H9 (cell line): ENCODE measurements around the gene IGSF5. TPM values are rescaled to one million over a fixed set of nuclear protein-coding genes. Genes with fewer than 3 reads are reported as not detected.

Experiments
- DNase-seq: peaks from one replicate; pipeline ENCODE4 v3.0.0-alpha.2; 2017
- H2AFZ ChIP-seq: one replicate; pipeline ENCODE4 v1.6.1; 2013; ENCODE audit warnings: mild to moderate bottlenecking, low read length, control low read depth, moderate library complexity
- H2AK5ac ChIP-seq: 2 replicates; pipeline ENCODE4 v1.6.1; 2013; ENCODE audit warnings: low read length, control low read depth, mixed read lengths; ENCODE audit not compliant: insufficient read length
- H2BK120ac ChIP-seq: one replicate; pipeline ENCODE4 v1.6.1; 2013; ENCODE audit warnings: low read depth, mild to moderate bottlenecking, low read length, control low read depth, inconsistent platforms; ENCODE audit not compliant: poor library complexity, severe bottlenecking
- H2BK12ac ChIP-seq: 2 replicates; pipeline ENCODE4 v1.6.1; 2013; ENCODE audit warnings: low read length, control low read depth, mixed read lengths, low read depth; ENCODE audit not compliant: insufficient read length
- H2BK15ac ChIP-seq: 2 replicates; pipeline ENCODE4 v1.6.1; 2013; ENCODE audit warnings: low read depth, low read length, control low read depth
- H2BK20ac ChIP-seq: one replicate; pipeline ENCODE4 v1.6.1; 2013; ENCODE audit warnings: low read depth, mild to moderate bottlenecking, low read length, control low read depth, inconsistent platforms; ENCODE audit not compliant: poor library complexity, severe bottlenecking
- H2BK5ac ChIP-seq: 2 replicates; pipeline ENCODE4 v1.6.1; 2013; ENCODE audit warnings: low read length, control low read depth, mixed read lengths; ENCODE audit not compliant: insufficient read length
- H3K14ac ChIP-seq: 2 replicates; pipeline ENCODE4 v1.6.1; 2013; ENCODE audit warnings: low read length, control low read depth; ENCODE audit not compliant: insufficient read depth
- H3K18ac ChIP-seq: 2 replicates; pipeline ENCODE4 v1.6.1; 2013; ENCODE audit warnings: low read depth, mild to moderate bottlenecking, mixed read lengths, low read length, control low read depth; ENCODE audit not compliant: insufficient read length
- H3K23ac ChIP-seq: 2 replicates; pipeline ENCODE4 v1.6.1; 2013; ENCODE audit warnings: low read length, control low read depth, mixed read lengths, low read depth; ENCODE audit not compliant: insufficient read length
- H3K23me2 ChIP-seq: 2 replicates; pipeline ENCODE4 v1.6.1; 2013; ENCODE audit warnings: low read depth, mild to moderate bottlenecking, mixed read lengths, low read length, control low read depth; ENCODE audit not compliant: insufficient read length, poor library complexity, severe bottlenecking
- H3K27ac ChIP-seq: 2 replicates; pipeline ENCODE4 v1.5.1; 2013; ENCODE audit warnings: low read length, control low read depth, mixed read lengths, low read depth; ENCODE audit not compliant: insufficient read length
- H3K27me3 ChIP-seq: 2 replicates; pipeline ENCODE4 v1.6.1; 2013; ENCODE audit warnings: low read length, control low read depth, inconsistent platforms; ENCODE audit not compliant: insufficient read depth
- H3K4ac ChIP-seq: 2 replicates; pipeline ENCODE4 v1.6.1; 2013; ENCODE audit warnings: low read depth, mild to moderate bottlenecking, control low read depth, inconsistent platforms, low read length, moderate library complexity
- H3K4me1 ChIP-seq: 2 replicates; pipeline ENCODE4 v1.6.1; 2013; ENCODE audit warnings: low read length, control low read depth, inconsistent platforms; ENCODE audit not compliant: insufficient read depth
- H3K4me2 ChIP-seq: 2 replicates; pipeline ENCODE4 v1.6.1; 2013; ENCODE audit warnings: low read length, control low read depth, mixed read lengths; ENCODE audit not compliant: insufficient read length, insufficient read depth
- H3K56ac ChIP-seq: 2 replicates; pipeline ENCODE4 v1.6.1; 2013; ENCODE audit warnings: low read depth, mild to moderate bottlenecking, mixed read lengths, low read length, control low read depth; ENCODE audit not compliant: insufficient read length
- H3K79me1 ChIP-seq: 2 replicates; pipeline ENCODE4 v1.6.1; 2013; ENCODE audit warnings: low read depth, mild to moderate bottlenecking, moderate library complexity, low read length, control low read depth, inconsistent platforms; ENCODE audit not compliant: insufficient read depth, poor library complexity, severe bottlenecking
- H3K79me2 ChIP-seq: 2 replicates; pipeline ENCODE4 v1.6.1; 2013; ENCODE audit warnings: low read length, control low read depth, inconsistent platforms; ENCODE audit not compliant: insufficient read depth
- H3K9ac ChIP-seq: 2 replicates; pipeline ENCODE4 v1.6.1; 2013; ENCODE audit warnings: low read length, control low read depth, mixed read lengths; ENCODE audit not compliant: insufficient read length; ENCODE audit errors: extremely low read depth
- H3K9me3 ChIP-seq: one replicate; pipeline ENCODE4 v1.6.1; 2013; ENCODE audit warnings: low read depth, low read length, inconsistent platforms; ENCODE audit not compliant: control insufficient read depth
- H3T11ph ChIP-seq: one replicate; pipeline ENCODE4 v1.6.1; 2013; ENCODE audit warnings: mild to moderate bottlenecking, low read length, control low read depth, inconsistent platforms
- H4K20me1 ChIP-seq: one replicate; pipeline ENCODE4 v1.6.1; 2013; ENCODE audit not compliant: control insufficient read depth, insufficient read length, insufficient read depth
- H4K5ac ChIP-seq: 2 replicates; pipeline ENCODE4 v1.6.1; 2013; ENCODE audit warnings: low read depth, mild to moderate bottlenecking, mixed read lengths, low read length, control low read depth; ENCODE audit not compliant: insufficient read length
- H4K8ac ChIP-seq: replicated peaks from 2 replicates; pipeline ENCODE4 v1.6.1; 2013; ENCODE audit warnings: low read length, control low read depth, mixed read lengths, low read depth; ENCODE audit not compliant: insufficient read length
- H4K91ac ChIP-seq: 2 replicates; pipeline ENCODE4 v1.6.1; 2013; ENCODE audit warnings: low read depth, mild to moderate bottlenecking, moderate library complexity, mixed read lengths, low read length, control low read depth; ENCODE audit not compliant: insufficient read length
- H3K27ac Mint-ChIP-seq, 3 experiments: 2 replicates in 2 of 3; 3 replicates in 1 of 3; pipeline ENCODE4 v1.8.0; 2020 to 2021; ENCODE audit warnings: mixed read lengths in 3 of 3, mild to moderate bottlenecking in 1 of 3, moderate library complexity in 1 of 3
- H3K27me3 Mint-ChIP-seq: 2 replicates; pipeline ENCODE4 v1.8.0; 2021; ENCODE audit warnings: low read depth, mild to moderate bottlenecking, moderate library complexity, mixed read lengths
- H3K36me3 Mint-ChIP-seq, 3 experiments: 2 replicates in 2 of 3; 3 replicates in 1 of 3; pipeline ENCODE4 v1.8.0; 2020 to 2021; ENCODE audit warnings: low read depth in 3 of 3, mixed read lengths in 3 of 3; ENCODE audit not compliant: insufficient read depth in 1 of 3
- H3K4me1 Mint-ChIP-seq, 2 experiments: 2 replicates each; pipeline ENCODE4 v1.8.0; 2020; ENCODE audit warnings: mixed read lengths in 2 of 2
- H3K4me3 Mint-ChIP-seq, 2 experiments: 2 replicates in 1 of 2; 3 replicates in 1 of 2; pipeline ENCODE4 v1.8.0; 2020 to 2021; ENCODE audit warnings: mild to moderate bottlenecking in 2 of 2, mixed read lengths in 2 of 2, moderate library complexity in 1 of 2
- H3K9me3 Mint-ChIP-seq, 2 experiments: 2 replicates in 1 of 2; 3 replicates in 1 of 2; pipeline ENCODE4 v1.8.0; 2020; ENCODE audit warnings: mild to moderate bottlenecking in 2 of 2, mixed read lengths in 2 of 2, moderate library complexity in 1 of 2
- CTCF ChIP-seq: fragments of 200-600 bp; sonication (generic); conservative IDR thresholded peaks from 3 replicates; pipeline ENCODE4 v1.8.0; 2021; ENCODE audit warnings: antibody characterized with exemption, mild to moderate bottlenecking
- WGBS: extraction: QIAGEN DNeasy Blood & Tissue Kit; methylation state at CpG from one replicate; pipeline ENCODE4 v1.1.7; 2013; ENCODE audit warnings: missing lambda C conversion rate, low lambda C conversion rate, mixed read lengths; ENCODE audit not compliant: insufficient read length; ENCODE audit errors: extremely low coverage; 5-methylcytosine and 5-hydroxymethylcytosine counted together
- total RNA-seq: library from RNA; stranded (reverse); gene quantifications from 2 replicates; pipeline ENCODE4 v1.2.1, GENCODE V29; 2021

IGSF5 gene
- total RNA-seq, 1 experiment from 2014 or later, result 2.1 TPM

- H3K9ac ChIP-seq, result no peak overlapping the region
- peak overlapping the region; percentile 41 for H3K27ac ChIP-seq
- Mint-ChIP-seq H3K4me1 (peaks cover 35 to 40% of the 10 kb centered on the region in 2 experiments), H3K27me3 (no peaks in the 10 kb centered on the region; the same call in 1 of the 2 replicates), H3K9me3 (peaks cover 31 to 32% of the 10 kb centered on the region in 2 experiments), H3K36me3 (peaks cover 30 to 58% (median 38%) of the 10 kb centered on the region in 3 experiments), H3K27ac (peak overlapping the region; percentile 89 to 97 (median 94)), H3K4me3 (peak overlapping the region in 1 of 2 experiments; percentile 62; a peak in 3 of 5 replicates)
- H2BK20ac ChIP-seq, result no peak overlapping the region
- no peaks in the 10 kb centered on the region for H3K27me3 ChIP-seq
- peak; percentile 48 for DNase-seq
- TF ChIP-seq CTCF, result no peak
- H3K56ac ChIP-seq, result no peak overlapping the region
- no peaks in the 10 kb centered on the region for H3K79me2 ChIP-seq
- H3K4me1 ChIP-seq, result peaks cover 15% of the 10 kb centered on the region
- no peak overlapping the region for H4K8ac ChIP-seq
- H4K5ac ChIP-seq, result no peak overlapping the region
- no peak overlapping the region for H2BK12ac ChIP-seq
- H3K79me1 ChIP-seq, result no peaks in the 10 kb centered on the region
- peak overlapping the region; percentile 13 for H3K4me2 ChIP-seq
- H3K18ac ChIP-seq, result no peak overlapping the region
- no peak overlapping the region for H3T11ph ChIP-seq
- no peak overlapping the region for H3K14ac ChIP-seq
- H3K23me2 ChIP-seq, result no peaks in the 10 kb centered on the region
- no peak overlapping the region for H2AFZ ChIP-seq
- H3K9me3 ChIP-seq, result no peaks in the 10 kb centered on the region
- H4K91ac ChIP-seq, result no peak overlapping the region
- H2BK120ac ChIP-seq, result no peak overlapping the region
- H2AK5ac ChIP-seq, result no peak overlapping the region
- H3K4ac ChIP-seq, result no peak overlapping the region
- H4K20me1 ChIP-seq, result no peaks in the 10 kb centered on the region
- H2BK5ac ChIP-seq, result no peak overlapping the region
- WGBS, result no CpG with 5 or more reads among the region's 1 CpG
- H3K23ac ChIP-seq, result no peak overlapping the region
- no peak overlapping the region for H2BK15ac ChIP-seq
Measured at GRCh38 chr21:39707316-39707715, 37.7 kb upstream of the IGSF5 start.
